ENCODE data around the gene INCENP.

GRCh38 chr11:62179995-62180394 is 56.2 kb downstream of the INCENP start:
- no peak for TF ChIP-seq CTCF (IDR thresholded peaks at IDR 0.05)
- TF ChIP-seq POLR2A (IDR thresholded peaks at IDR 0.05) = no peak

Data from right lobe of liver (tissue), 4 donors.